Esophagus squamous epithelium (tissue), 5 donors: ENCODE results near the gene ZSCAN5A. TPM values are rescaled to one million over a fixed set of nuclear protein-coding genes. Genes with fewer than 3 reads are reported as not detected.
"Not testable (repeated sequence)": the region's sequence is repeated elsewhere in the genome, so short reads cannot be mapped to it uniquely, and the experiment has no call there.

Experiments used
- DNase-seq: peaks from one replicate; lab custom pipeline; 2025; lab: John Stamatoyannopoulos, UW
- H3K27ac ChIP-seq, 4 donors: fragments of 200-600 bp; sonication (generic); one replicate each; pipeline ENCODE4 v1.5.1; 2016 to 2019; ENCODE audit warnings: mild to moderate bottlenecking in 1 of 4
- H3K27me3 ChIP-seq, 4 donors: fragments of 200-600 bp; sonication (generic); 1 replicate in 3 of 4; 2 replicates in 1 of 4; pipeline versions ENCODE4 v1.5.1 to v1.6.0; 2017 to 2021; ENCODE audit warnings: antibody characterized with exemption in 1 of 4
- H3K36me3 ChIP-seq, 3 donors: fragments of 200-600 bp; sonication (generic); one replicate each; pipeline ENCODE4 v1.5.1; 2016 to 2019
- H3K4me1 ChIP-seq, 3 donors: fragments of 200-600 bp; sonication (generic); one replicate each; pipeline ENCODE4 v1.5.1; 2017 to 2019
- H3K4me3 ChIP-seq, 4 donors: fragments of 200-600 bp; sonication (generic); 1 replicate in 3 of 4; 2 replicates in 1 of 4; pipeline ENCODE4 v1.5.1; 2016 to 2019; ENCODE audit warnings: mild to moderate bottlenecking in 2 of 4, moderate library complexity in 1 of 4
- H3K9me3 ChIP-seq, 3 donors: fragments of 200-600 bp; sonication (generic); one replicate each; pipeline ENCODE4 v1.5.1; 2016 to 2019
- POLR2A ChIP-seq, 4 donors: fragments of 450-650 bp; IDR thresholded peaks; one replicate each; pipeline ENCODE4 v1.6.1; 2017; ENCODE audit warnings: antibody characterized with exemption in 4 of 4, mild to moderate bottlenecking in 4 of 4, moderate library complexity in 3 of 4
- WGBS, 2 donors: methylation state at CpG; one replicate each; pipeline ENCODE4 v1.1.5; 2018; 5-methylcytosine and 5-hydroxymethylcytosine counted together
- intact Hi-C: fragments of 100-400 bp; cut with DNase I; formaldehyde crosslinking; loops from one replicate; pipeline ENCODE4 v1.15.0; 2022
- total RNA-seq, 4 donors: library from RNA; depleted of rRNA; stranded (reverse); fragments of >200 nt; gene quantifications; one replicate each; pipeline ENCODE4 v1.1.0, GENCODE V29; 2016
- TF ChIP-seq, protein P1 (sequence below), 6 experiments: fragments of 450-650 bp in 4 of 6; fragments of 200-600 bp in 2 of 6; sonication (generic) in 2 of 6; IDR thresholded peaks; one replicate each; pipeline ENCODE4 v1.5.1; 2016 to 2019; ENCODE audit warnings: antibody characterized with exemption in 6 of 6, mild to moderate bottlenecking in 4 of 6, moderate library complexity in 4 of 6
- donor health status: DM: yes; HTN: yes; CAD: no.

Gene ZSCAN5A
- total RNA-seq, 4 donors from 2014 or later: 2.8 to 13.2 (median 6.8) TPM

DNA sequence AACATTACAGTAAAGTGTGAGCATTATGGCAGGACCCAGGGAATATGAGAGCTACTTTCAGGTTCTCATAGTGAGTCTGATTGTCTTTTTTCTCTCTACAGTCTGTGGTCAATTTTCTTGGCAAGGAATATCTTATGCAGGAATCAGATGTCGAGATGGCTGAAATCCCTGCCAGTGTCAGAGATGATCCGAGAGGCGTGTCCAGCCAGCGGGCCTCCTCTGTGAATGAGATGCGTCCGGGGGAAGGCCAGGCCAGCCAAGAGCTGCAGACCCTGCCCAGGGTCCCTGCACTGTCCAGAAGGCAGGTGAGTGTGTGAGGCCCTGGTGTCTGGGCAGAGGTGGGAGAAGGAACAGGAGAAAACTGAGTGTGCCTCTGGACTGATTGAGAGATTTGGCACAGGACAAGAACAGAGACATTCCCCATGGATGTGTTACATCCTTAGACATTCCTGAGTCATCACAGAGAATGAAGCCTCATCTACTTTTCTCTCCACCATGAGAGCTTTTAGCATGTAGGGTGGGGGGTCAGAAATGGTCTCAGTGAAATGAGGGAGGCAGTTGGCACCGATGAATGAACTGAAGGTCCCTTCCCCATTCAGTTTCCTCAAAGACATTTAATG is 69.4 kb downstream of the ZSCAN5A start:
- TF ChIP-seq, protein P1, sequence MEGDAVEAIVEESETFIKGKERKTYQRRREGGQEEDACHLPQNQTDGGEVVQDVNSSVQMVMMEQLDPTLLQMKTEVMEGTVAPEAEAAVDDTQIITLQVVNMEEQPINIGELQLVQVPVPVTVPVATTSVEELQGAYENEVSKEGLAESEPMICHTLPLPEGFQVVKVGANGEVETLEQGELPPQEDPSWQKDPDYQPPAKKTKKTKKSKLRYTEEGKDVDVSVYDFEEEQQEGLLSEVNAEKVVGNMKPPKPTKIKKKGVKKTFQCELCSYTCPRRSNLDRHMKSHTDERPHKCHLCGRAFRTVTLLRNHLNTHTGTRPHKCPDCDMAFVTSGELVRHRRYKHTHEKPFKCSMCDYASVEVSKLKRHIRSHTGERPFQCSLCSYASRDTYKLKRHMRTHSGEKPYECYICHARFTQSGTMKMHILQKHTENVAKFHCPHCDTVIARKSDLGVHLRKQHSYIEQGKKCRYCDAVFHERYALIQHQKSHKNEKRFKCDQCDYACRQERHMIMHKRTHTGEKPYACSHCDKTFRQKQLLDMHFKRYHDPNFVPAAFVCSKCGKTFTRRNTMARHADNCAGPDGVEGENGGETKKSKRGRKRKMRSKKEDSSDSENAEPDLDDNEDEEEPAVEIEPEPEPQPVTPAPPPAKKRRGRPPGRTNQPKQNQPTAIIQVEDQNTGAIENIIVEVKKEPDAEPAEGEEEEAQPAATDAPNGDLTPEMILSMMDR (IDR thresholded peaks at IDR 0.05): no peak
- no peak for TF ChIP-seq POLR2A (IDR thresholded peaks at IDR 0.05)
- no peak for DNase-seq

DNA sequence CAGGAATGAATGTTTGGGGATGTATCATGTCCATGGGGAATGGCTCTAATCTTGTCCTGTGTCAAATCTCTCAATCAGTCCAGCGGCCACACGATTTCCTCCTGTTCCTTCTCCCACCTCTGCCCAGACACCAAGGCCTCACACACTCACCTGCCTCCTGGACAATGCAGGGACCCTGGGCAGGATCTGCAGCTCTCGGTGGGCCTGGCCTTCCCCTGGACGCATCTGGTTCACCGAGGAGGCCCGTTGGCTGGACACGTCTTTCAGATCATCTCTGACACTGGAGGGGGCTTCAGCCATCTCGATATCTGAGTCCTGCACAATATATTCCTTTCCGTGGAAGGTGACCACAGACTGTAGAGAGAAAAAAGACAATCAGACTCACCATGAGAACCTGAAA is 91.2 kb downstream of the ZSCAN5A start:
- Histone ChIP-seq H3K27me3 (no peaks in the 10 kb centered on the region), H3K27ac (no peak overlapping the region), H3K36me3 (peaks cover 0 to 24% (median 0%) of the 10 kb centered on the region in 3 donors), H3K4me3 (no peak overlapping the region), H3K4me1 (no peaks in the 10 kb centered on the region), H3K9me3 (no peaks in the 10 kb centered on the region)
- intact Hi-C loops: no loop called here
- DNase-seq: no peak
- 87 to 90% methylated on average over 3 to 9 of the region's 9 CpGs for WGBS, 2 donors
- TF ChIP-seq, protein P1 (IDR thresholded peaks at IDR 0.05): no peak
- TF ChIP-seq POLR2A (IDR thresholded peaks at IDR 0.05): no peak

More for the DNA sequence above, 69.4 kb downstream of the ZSCAN5A start:
- H3K27ac ChIP-seq: no peak overlapping the region
- no peaks in the 10 kb centered on the region for H3K4me1 ChIP-seq
- H3K36me3 ChIP-seq: no peaks in the 10 kb centered on the region
- WGBS, 2 donors: 89 to 91% methylated on average over 7 of the region's 7 CpGs
- intact Hi-C loops: no loop called here
- H3K4me3 ChIP-seq: no peak overlapping the region
- H3K27me3 ChIP-seq: no peaks in the 10 kb centered on the region
- no peaks in the 10 kb centered on the region for H3K9me3 ChIP-seq

DNA sequence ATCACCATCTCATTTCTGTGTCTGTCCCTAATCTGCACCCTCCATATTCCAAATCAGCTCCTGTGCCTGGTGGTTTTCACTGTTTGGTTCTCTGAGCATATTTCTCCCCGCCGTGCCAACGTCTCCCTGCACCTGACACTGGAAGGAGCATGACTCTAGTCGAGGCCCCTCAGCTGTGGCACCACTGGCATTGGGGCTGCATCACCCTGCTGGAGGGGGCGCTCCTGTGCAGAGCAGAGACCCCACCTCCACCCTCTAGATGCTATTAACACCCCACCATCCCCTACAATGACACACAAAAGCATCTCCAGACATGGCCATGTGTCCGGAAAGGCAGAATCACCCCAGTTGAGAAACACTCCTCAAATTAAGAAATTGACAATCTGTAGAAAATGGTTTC is 91.7 kb downstream of the ZSCAN5A start:
- whole genome bisulfite sequencing, 2 donors: 67 to 93% methylated on average over 3 to 5 of the region's 6 CpGs
- TF ChIP-seq, protein P1 (IDR thresholded peaks at IDR 0.05): no peak
- TF ChIP-seq POLR2A (IDR thresholded peaks at IDR 0.05): no peak
- no peak for DNase-seq
- intact Hi-C loops: no loop called here
- Histone ChIP-seq H3K36me3 (peaks cover 0 to 24% (median 0%) of the 10 kb centered on the region in 3 donors), H3K27ac (no peak overlapping the region), H3K9me3 (no peaks in the 10 kb centered on the region), H3K4me1 (peaks cover 0 to under 1% (median 0%) of the 10 kb centered on the region in 3 donors), H3K4me3 (no peak overlapping the region), H3K27me3 (peaks cover 0 to 2% (median 0%) of the 10 kb centered on the region in 4 donors)

DNA sequence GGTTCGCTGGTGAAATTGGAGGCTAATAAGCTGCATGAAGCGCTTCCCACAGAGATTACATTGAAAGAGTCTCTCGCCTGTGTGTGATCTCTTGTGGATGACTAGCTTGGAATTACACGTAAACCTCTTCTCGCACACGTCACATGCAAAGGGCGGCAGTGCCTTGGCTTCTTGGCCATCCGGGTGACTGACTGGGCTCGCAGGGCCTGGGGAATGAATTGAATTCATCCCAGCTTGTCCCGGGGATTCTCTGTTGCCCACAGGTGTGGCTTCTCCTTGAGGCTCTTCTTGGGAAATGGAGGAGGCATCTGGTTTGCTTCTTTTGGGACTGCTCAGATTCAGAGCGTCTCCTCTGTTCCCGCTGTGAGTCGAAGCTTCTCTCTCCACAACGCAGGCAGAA is 92.8 kb downstream of the ZSCAN5A start:
- H3K4me1 ChIP-seq: peaks cover 0 to 11% (median 4%) of the 10 kb centered on the region in 3 donors
- no peak overlapping the region for H3K27ac ChIP-seq
- H3K4me3 ChIP-seq: no peak overlapping the region
- H3K36me3 ChIP-seq: peaks cover 0 to 24% (median 0%) of the 10 kb centered on the region in 3 donors
- 85 to 95% methylated on average over 4 to 11 of the region's 14 CpGs for WGBS, 2 donors
- no peaks in the 10 kb centered on the region for H3K9me3 ChIP-seq
- no peak for DNase-seq
- H3K27me3 ChIP-seq: peaks cover 0 to 9% (median 0%) of the 10 kb centered on the region in 4 donors
- intact Hi-C loops: no loop called here
- TF ChIP-seq, protein P1 (IDR thresholded peaks at IDR 0.05): no peak
- TF ChIP-seq POLR2A (IDR thresholded peaks at IDR 0.05): no peak

DNA sequence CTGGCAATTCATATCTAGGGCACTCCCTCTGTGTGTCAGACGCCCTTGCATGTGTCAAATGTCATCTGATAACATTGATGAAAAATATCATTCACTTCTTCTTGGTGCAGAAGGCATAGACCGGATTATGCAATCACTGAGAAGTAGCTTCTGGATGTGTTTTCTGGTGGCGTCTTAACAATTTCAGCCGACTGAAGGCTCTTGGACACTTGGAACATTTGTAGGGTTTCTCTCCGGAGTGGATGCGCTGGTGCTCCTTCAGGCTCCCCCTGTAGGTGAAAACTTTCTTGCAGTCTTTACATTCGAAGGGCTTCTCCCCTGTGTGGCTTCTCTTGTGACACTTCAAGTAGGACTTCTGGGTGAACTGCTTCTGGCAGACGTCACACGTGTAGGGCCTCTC is 93.2 kb downstream of the ZSCAN5A start:
- intact Hi-C loops, H3K4me3 ChIP-seq, H3K27ac ChIP-seq, H3K27me3 ChIP-seq, DNase-seq, H3K9me3 ChIP-seq: not testable (repeated sequence)
- WGBS, 2 donors: 61 to 64% methylated on average over 8 to 9 of the region's 9 CpGs
- TF ChIP-seq, protein P1 (IDR thresholded peaks at IDR 0.05): peak in 2 of 6 experiments; percentile 10 to 45
- Histone ChIP-seq H3K4me1 (peaks cover 0 to 15% (median 4%) of the 10 kb centered on the region in 3 donors), H3K36me3 (peaks cover 0 to 24% (median 0%) of the 10 kb centered on the region in 3 donors)
